ENCODE results near the gene MRPL55. TPM values are rescaled to one million over a fixed set of nuclear protein-coding genes. Genes with fewer than 3 reads are reported as not detected.

Gene MRPL55
- total RNA-seq, 1 donor from 2014 or later = 47.5 TPM

GRCh38 chr1:228141226-228142044 is 32.3 kb upstream of the MRPL55 start:
- TF ChIP-seq CTCF (IDR thresholded peaks at IDR 0.05; ENCODE audit: unreplicated experiment) = no peak
- peaks cover 11% of the 10 kb centered on the region for H3K27me3 Mint-ChIP-seq (ENCODE audit: unreplicated experiment)
- H3K4me1 Mint-ChIP-seq (ENCODE audit: unreplicated experiment) = peaks cover 25% of the 10 kb centered on the region
- peak overlapping the region; percentile 94 for H3K4me3 Mint-ChIP-seq (ENCODE audit: unreplicated experiment)
- DNase-seq (ENCODE audit: low spot score) = no peak
- H3K27ac Mint-ChIP-seq (ENCODE audit: unreplicated experiment) = peak overlapping the region; percentile 80
- peaks cover 8% of the 10 kb centered on the region for H3K36me3 Mint-ChIP-seq (ENCODE audit: low read depth, unreplicated experiment)
- no peaks in the 10 kb centered on the region for H3K9me3 Mint-ChIP-seq (ENCODE audit: unreplicated experiment)

GRCh38 chr1:228140724-228141225 is 31.7 kb upstream of the MRPL55 start:
- Mint-ChIP-seq H3K27ac (ENCODE audit: unreplicated experiment) (peak overlapping the region; percentile 80), H3K4me3 (ENCODE audit: unreplicated experiment) (peak overlapping the region; percentile 94), H3K4me1 (ENCODE audit: unreplicated experiment) (peaks cover 25% of the 10 kb centered on the region), H3K36me3 (ENCODE audit: low read depth, unreplicated experiment) (peaks cover 8% of the 10 kb centered on the region), H3K27me3 (ENCODE audit: unreplicated experiment) (peaks cover 11% of the 10 kb centered on the region), H3K9me3 (ENCODE audit: unreplicated experiment) (no peaks in the 10 kb centered on the region)
- TF ChIP-seq CTCF (IDR thresholded peaks at IDR 0.05; ENCODE audit: unreplicated experiment) = no peak
- DNase-seq (ENCODE audit: low spot score) = no peak

- DNase-seq (ENCODE audit: low spot score) = peak; percentile 99
- no peaks in the 10 kb centered on the region for H3K9me3 Mint-ChIP-seq (ENCODE audit: unreplicated experiment)
Observed at GRCh38 chr1:228139931-228140723, 31.0 kb upstream of the MRPL55 start, which contains the start of gene GUK1. Gene GUK1 (plus strand): TSS chr1:228140279. CDS start chr1:228140303, 24 bp downstream.

GRCh38 chr1:228139406-228139930 is 30.4 kb upstream of the MRPL55 start:
- peaks cover 8% of the 10 kb centered on the region for H3K36me3 Mint-ChIP-seq (ENCODE audit: low read depth, unreplicated experiment)
- peak overlapping the region; percentile 94 for H3K4me3 Mint-ChIP-seq (ENCODE audit: unreplicated experiment)
- peak overlapping the region; percentile 94 for H3K27ac Mint-ChIP-seq (ENCODE audit: unreplicated experiment)
- H3K4me1 Mint-ChIP-seq (ENCODE audit: unreplicated experiment) = peaks cover 25% of the 10 kb centered on the region
- no peaks in the 10 kb centered on the region for H3K9me3 Mint-ChIP-seq (ENCODE audit: unreplicated experiment)
- H3K27me3 Mint-ChIP-seq (ENCODE audit: unreplicated experiment) = peaks cover 11% of the 10 kb centered on the region
- no peak for TF ChIP-seq CTCF (IDR thresholded peaks at IDR 0.05; ENCODE audit: unreplicated experiment)
- no peak for DNase-seq (ENCODE audit: low spot score)

More at GRCh38 chr1:228139931-228140723, 31.0 kb upstream of the MRPL55 start, which contains the start of gene GUK1:
- peak within 1 kb of the TSS; percentile 94 for H3K27ac Mint-ChIP-seq (ENCODE audit: unreplicated experiment)
- no peak for TF ChIP-seq CTCF (IDR thresholded peaks at IDR 0.05; ENCODE audit: unreplicated experiment)
- peaks cover 8% of the 10 kb centered on the region for H3K36me3 Mint-ChIP-seq (ENCODE audit: low read depth, unreplicated experiment)
- peak within 1 kb of the TSS; percentile 94 for H3K4me3 Mint-ChIP-seq (ENCODE audit: unreplicated experiment)
- peaks cover 11% of the 10 kb centered on the region for H3K27me3 Mint-ChIP-seq (ENCODE audit: unreplicated experiment)
- peaks cover 25% of the 10 kb centered on the region for H3K4me1 Mint-ChIP-seq (ENCODE audit: unreplicated experiment)

All from endothelial cell (in vitro differentiated cells).